Breast epithelium (tissue), 4 donors: ENCODE results near the gene CADM2. TPM values are rescaled to one million over a fixed set of nuclear protein-coding genes. Genes with fewer than 3 reads are reported as not detected.

Source experiments
- DNase-seq, 2 donors: peaks; one replicate each; pipeline ENCODE4 v3.0.0-alpha.2; 2019; ENCODE audit warnings: low spot score in 2 of 2
- H3K27ac ChIP-seq, 2 donors: fragments of 200-600 bp; sonication (generic) in 1 of 2; one replicate each; pipeline ENCODE4 v1.5.1; 2016 to 2019; ENCODE audit warnings: mild to moderate bottlenecking in 1 of 2
- H3K27me3 ChIP-seq, 2 donors: fragments of 200-600 bp; sonication (generic) in 1 of 2; one replicate each; pipeline versions ENCODE4 v1.5.1 to v1.6.0; 2017 to 2019; ENCODE audit warnings: control low read depth in 1 of 2, mild to moderate bottlenecking in 1 of 2
- H3K36me3 ChIP-seq: fragments of 200-600 bp; one replicate; pipeline ENCODE4 v1.5.1; 2019
- H3K4me1 ChIP-seq, 2 donors: fragments of 200-600 bp; sonication (generic); one replicate each; pipeline ENCODE4 v1.5.1; 2016 to 2019; ENCODE audit warnings: control low read depth in 1 of 2
- H3K4me3 ChIP-seq, 3 donors: fragments of 200-600 bp; sonication (generic); 1 replicate in 2 of 3; 2 replicates in 1 of 3; pipeline ENCODE4 v1.5.1; 2016 to 2019; ENCODE audit warnings: mild to moderate bottlenecking in 3 of 3, moderate library complexity in 2 of 3
- H3K9me3 ChIP-seq, 2 donors: fragments of 200-600 bp; sonication (generic) in 1 of 2; one replicate each; pipeline ENCODE4 v1.5.1; 2016 to 2019; ENCODE audit warnings: control low read depth in 1 of 2
- POLR2A ChIP-seq: fragments of 450-650 bp; IDR thresholded peaks from one replicate; pipeline ENCODE4 v1.6.1; 2016; ENCODE audit warnings: antibody characterized with exemption, mild to moderate bottlenecking, moderate library complexity
- POLR2AphosphoS5 ChIP-seq, 3 donors: sonication (generic); formaldehyde crosslinking; IDR thresholded peaks; one replicate each; pipeline ENCODE4 v1.6.1; 2017; ENCODE audit warnings: antibody characterized with exemption in 3 of 3
- intact Hi-C: fragments of 100-400 bp; cut with DNase I; formaldehyde crosslinking; loops from one replicate; pipeline ENCODE4 v1.15.1; 2023; ENCODE audit warnings: low total_unique reads
- total RNA-seq, 3 donors: library from RNA; depleted of rRNA; stranded (reverse); fragments of >200 nt; gene quantifications; one replicate each; pipeline ENCODE4 v1.1.0, GENCODE V29; 2016
- TF ChIP-seq, protein P1 (sequence below), 3 donors: fragments of 450-650 bp; IDR thresholded peaks; one replicate each; pipeline ENCODE4 v1.5.1; 2016 to 2017; ENCODE audit warnings: antibody characterized with exemption in 3 of 3, mild to moderate bottlenecking in 3 of 3, moderate library complexity in 3 of 3

The CADM2 gene
- total RNA-seq, 3 donors from 2014 or later, result 2.3 to 7.4 (median 6.9) TPM

GRCh38 chr3:85481411-85482212, 522.8 kb downstream of the CADM2 start:
- Histone ChIP-seq H3K4me3 (no peak overlapping the region), H3K9me3 (no peaks in the 10 kb centered on the region), H3K27ac (no peak overlapping the region), H3K36me3 (no peaks in the 10 kb centered on the region), H3K4me1 (no peaks in the 10 kb centered on the region), H3K27me3 (no peaks in the 10 kb centered on the region)
- TF ChIP-seq POLR2A, result no peak
- TF ChIP-seq, protein P1, sequence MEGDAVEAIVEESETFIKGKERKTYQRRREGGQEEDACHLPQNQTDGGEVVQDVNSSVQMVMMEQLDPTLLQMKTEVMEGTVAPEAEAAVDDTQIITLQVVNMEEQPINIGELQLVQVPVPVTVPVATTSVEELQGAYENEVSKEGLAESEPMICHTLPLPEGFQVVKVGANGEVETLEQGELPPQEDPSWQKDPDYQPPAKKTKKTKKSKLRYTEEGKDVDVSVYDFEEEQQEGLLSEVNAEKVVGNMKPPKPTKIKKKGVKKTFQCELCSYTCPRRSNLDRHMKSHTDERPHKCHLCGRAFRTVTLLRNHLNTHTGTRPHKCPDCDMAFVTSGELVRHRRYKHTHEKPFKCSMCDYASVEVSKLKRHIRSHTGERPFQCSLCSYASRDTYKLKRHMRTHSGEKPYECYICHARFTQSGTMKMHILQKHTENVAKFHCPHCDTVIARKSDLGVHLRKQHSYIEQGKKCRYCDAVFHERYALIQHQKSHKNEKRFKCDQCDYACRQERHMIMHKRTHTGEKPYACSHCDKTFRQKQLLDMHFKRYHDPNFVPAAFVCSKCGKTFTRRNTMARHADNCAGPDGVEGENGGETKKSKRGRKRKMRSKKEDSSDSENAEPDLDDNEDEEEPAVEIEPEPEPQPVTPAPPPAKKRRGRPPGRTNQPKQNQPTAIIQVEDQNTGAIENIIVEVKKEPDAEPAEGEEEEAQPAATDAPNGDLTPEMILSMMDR (IDR thresholded peaks at IDR 0.05), result no peak
- TF ChIP-seq POLR2AphosphoS5 (IDR thresholded peaks at IDR 0.05), result no peak
- DNase-seq, result no peak
- intact Hi-C loops, result no loop called here

- H3K4me3 ChIP-seq, result no peak overlapping the region
Observed at GRCh38 chr3:85482213-85482490, 523.4 kb downstream of the CADM2 start.

GRCh38 chr3:85483986-85484385, 525.2 kb downstream of the CADM2 start:
- TF ChIP-seq POLR2A (no peak), POLR2AphosphoS5 (IDR thresholded peaks at IDR 0.05) (no peak)
- TF ChIP-seq, protein P1 (IDR thresholded peaks at IDR 0.05), result no peak
- no peak overlapping the region for H3K27ac ChIP-seq
- H3K4me1 ChIP-seq, result no peaks in the 10 kb centered on the region
- H3K9me3 ChIP-seq, result no peaks in the 10 kb centered on the region
- no peaks in the 10 kb centered on the region for H3K27me3 ChIP-seq
- no peak overlapping the region for H3K4me3 ChIP-seq
- intact Hi-C loops, result no loop called here
- DNase-seq, result no peak
- H3K36me3 ChIP-seq, result no peaks in the 10 kb centered on the region

More at GRCh38 chr3:85482213-85482490, 523.4 kb downstream of the CADM2 start:
- intact Hi-C loops, result no loop called here
- Histone ChIP-seq H3K4me1 (no peaks in the 10 kb centered on the region), H3K36me3 (no peaks in the 10 kb centered on the region), H3K27ac (no peak overlapping the region), H3K9me3 (no peaks in the 10 kb centered on the region), H3K27me3 (no peaks in the 10 kb centered on the region)
- no peak for TF ChIP-seq POLR2A
- TF ChIP-seq POLR2AphosphoS5 (IDR thresholded peaks at IDR 0.05), result no peak
- TF ChIP-seq, protein P1 (IDR thresholded peaks at IDR 0.05), result no peak
- DNase-seq, result no peak

- H3K36me3 ChIP-seq, result no peaks in the 10 kb centered on the region
- TF ChIP-seq POLR2A (no peak), POLR2AphosphoS5 (IDR thresholded peaks at IDR 0.05) (no peak)
- TF ChIP-seq, protein P1 (IDR thresholded peaks at IDR 0.05), result no peak
Observed at GRCh38 chr3:85487375-85487774, 528.6 kb downstream of the CADM2 start.

DNA sequence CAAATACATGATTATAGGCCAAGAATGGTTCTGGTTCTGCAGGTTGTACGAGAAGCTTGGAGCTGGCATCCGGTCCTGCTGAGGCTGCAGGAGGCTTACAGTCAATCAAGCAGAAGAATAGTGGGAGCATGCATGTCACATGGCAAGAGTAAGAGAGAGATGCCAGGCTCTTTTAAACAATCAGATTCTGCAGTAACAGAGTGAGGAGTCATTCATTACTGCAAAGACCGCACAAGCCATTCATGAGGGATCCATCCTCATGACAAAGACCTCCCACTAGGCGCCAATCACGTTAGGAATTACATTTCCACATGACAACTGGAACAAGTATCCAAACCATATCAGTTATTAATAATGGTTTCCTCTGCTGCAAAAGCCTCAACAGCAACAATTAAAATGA, 536.8 kb downstream of the CADM2 start:
- Histone ChIP-seq H3K4me3 (no peak overlapping the region), H3K27ac (no peak overlapping the region), H3K9me3 (peaks cover 0 to 11% of the 10 kb centered on the region in 2 donors), H3K27me3 (no peaks in the 10 kb centered on the region), H3K4me1 (no peaks in the 10 kb centered on the region), H3K36me3 (no peaks in the 10 kb centered on the region)
- intact Hi-C loops, result no loop called here
- no peak for DNase-seq
- no peak for TF ChIP-seq POLR2AphosphoS5 (IDR thresholded peaks at IDR 0.05)
- TF ChIP-seq POLR2A, result no peak
- TF ChIP-seq, protein P1 (IDR thresholded peaks at IDR 0.05), result no peak

More at GRCh38 chr3:85487375-85487774, 528.6 kb downstream of the CADM2 start:
- Histone ChIP-seq H3K27me3 (no peaks in the 10 kb centered on the region), H3K4me3 (no peak overlapping the region), H3K27ac (no peak overlapping the region), H3K9me3 (no peaks in the 10 kb centered on the region), H3K4me1 (no peaks in the 10 kb centered on the region)
- DNase-seq, result no peak
- intact Hi-C loops, result no loop called here
